Endothelial cell of umbilical vein (primary cell): ENCODE measurements around the gene CPED1. TPM values are rescaled to one million over a fixed set of nuclear protein-coding genes. Genes with fewer than 3 reads are reported as not detected.

Source experiments
- BruUV-seq: library from RNA; stranded (reverse); fragments of 400-500 nt; replicated peaks from 2 replicates; lab custom pipeline; 2021; lab: Mats Ljungman, UMichigan
- CTCF ChIA-PET: fragments of 300-600, 350-600 bp; sonication (Branson Sonifier 250); formaldehyde crosslinking; loops from one replicate; lab custom pipeline; 2021; ENCODE audit warnings: antibody characterized with exemption, inconsistent platforms; lab: Charles Lee
- POLR2A ChIA-PET: fragments of 300-600, 350-600 bp; sonication (Branson Sonifier 250); formaldehyde crosslinking; loops from one replicate; lab custom pipeline; 2021; ENCODE audit warnings: antibody characterized with exemption, inconsistent platforms; lab: Charles Lee
- DNase-seq: peaks from one replicate; pipeline ENCODE4 v3.0.0-alpha.2; 2011; ENCODE audit warnings: low read depth, low spot score
- FAIRE-seq: peaks from 2 replicates; lab custom pipeline; 2011; peaks lifted over from hg19 to GRCh38; lab: Jason Lieb, UNC
- H2AFZ ChIP-seq: 2 replicates; pipeline ENCODE4 v1.6.0; 2012; ENCODE audit warnings: low read depth, low read length, control low read depth, inconsistent platforms
- H3K27ac ChIP-seq: 2 replicates; pipeline ENCODE4 v1.5.1; 2011; ENCODE audit warnings: low read depth, mild to moderate bottlenecking, control low read depth, low read length, moderate library complexity; ENCODE audit not compliant: insufficient read depth
- H3K27me3 ChIP-seq, 2 experiments: 2 replicates each; pipeline versions ENCODE4 v1.6.0 to v1.6.1; 2011; ENCODE audit warnings: low read length in 2 of 2, mixed read lengths in 1 of 2; ENCODE audit not compliant: control insufficient read depth in 2 of 2, insufficient read depth in 2 of 2
- H3K36me3 ChIP-seq, 2 experiments: 2 replicates in 1 of 2; 3 replicates in 1 of 2; pipeline ENCODE4 v1.5.1; 2011; ENCODE audit warnings: low read length in 2 of 2, mild to moderate bottlenecking in 1 of 2, moderate library complexity in 1 of 2; ENCODE audit not compliant: control insufficient read depth in 2 of 2, insufficient read depth in 2 of 2; ENCODE audit errors: extremely low read depth in 1 of 2
- H3K4me1 ChIP-seq: 3 replicates; pipeline ENCODE4 v1.5.1; 2011; ENCODE audit warnings: mild to moderate bottlenecking, low read length; ENCODE audit not compliant: control insufficient read depth, insufficient read depth; ENCODE audit errors: extremely low read depth
- H3K4me2 ChIP-seq: 2 replicates; pipeline ENCODE4 v1.6.1; 2011; ENCODE audit warnings: low read length, control low read depth, mixed read lengths; ENCODE audit not compliant: insufficient read depth
- H3K4me3 ChIP-seq, 3 experiments: fragments of 200-600 bp in 1 of 3; sonication (generic), shearing (Covaris generic) in 1 of 3; replicated peaks in 1 of 3; 2 replicates each; pipeline ENCODE4 v1.5.1; 2011 to 2016; ENCODE audit warnings: control low read depth in 3 of 3, low read length in 3 of 3, mild to moderate bottlenecking in 2 of 3, inconsistent platforms in 1 of 3, low read depth in 1 of 3, moderate library complexity in 1 of 3; ENCODE audit not compliant: insufficient read depth in 1 of 3
- H3K79me2 ChIP-seq: 2 replicates; pipeline ENCODE4 v1.6.0; 2012; ENCODE audit warnings: low read length, inconsistent platforms; ENCODE audit not compliant: control insufficient read depth, insufficient read depth
- H3K9ac ChIP-seq: replicated peaks from 2 replicates; pipeline ENCODE3; 2011; ENCODE audit warnings: low read length, control low read depth; ENCODE audit not compliant: insufficient read depth; ENCODE audit errors: extremely low read depth
- H3K9me1 ChIP-seq: replicated peaks from 3 replicates; pipeline ENCODE4 v1.6.0; 2011; ENCODE audit warnings: mild to moderate bottlenecking, low read length; ENCODE audit not compliant: control insufficient read depth, insufficient read depth; ENCODE audit errors: extremely low read depth
- H3K9me3 ChIP-seq: replicated peaks from 2 replicates; pipeline ENCODE4 v1.5.1; 2012; ENCODE audit warnings: low read length, inconsistent platforms; ENCODE audit not compliant: control insufficient read depth, insufficient read depth
- H4K20me1 ChIP-seq: replicated peaks from 2 replicates; pipeline ENCODE3; 2011; ENCODE audit warnings: mild to moderate bottlenecking, low read length; ENCODE audit not compliant: control insufficient read depth, insufficient read depth; ENCODE audit errors: extremely low read depth
- EZH2 ChIP-seq: IDR thresholded peaks from 2 replicates; pipeline ENCODE4 v1.6.1; 2012; ENCODE audit warnings: borderline replicate concordance, low read depth, mild to moderate bottlenecking, moderate library complexity, low read length, inconsistent platforms; ENCODE audit not compliant: severe bottlenecking
- FOS ChIP-seq: IDR thresholded peaks from 2 replicates; pipeline ENCODE4 v1.6.1; 2011; ENCODE audit warnings: mild to moderate bottlenecking, low read length, moderate library complexity, borderline replicate concordance; ENCODE audit not compliant: insufficient read depth
- GATA2 ChIP-seq: IDR thresholded peaks from 2 replicates; pipeline ENCODE4 v1.7.0; 2011; ENCODE audit warnings: low read depth, mild to moderate bottlenecking, moderate library complexity, mixed read lengths, low read length; ENCODE audit not compliant: insufficient read length, insufficient read depth
- JUN ChIP-seq: IDR thresholded peaks from 2 replicates; pipeline ENCODE4 v1.6.1; 2011; ENCODE audit warnings: borderline replicate concordance, low read depth; ENCODE audit not compliant: insufficient read length, insufficient read depth
- MAX ChIP-seq: IDR thresholded peaks from 2 replicates; pipeline ENCODE4 v1.6.1; 2011; ENCODE audit not compliant: insufficient read depth, insufficient read length
- MYC ChIP-seq: IDR thresholded peaks from one replicate; pipeline ENCODE4 v1.6.1; 2011; ENCODE audit warnings: mild to moderate bottlenecking, low read depth, low read length
- POLR2A ChIP-seq: IDR thresholded peaks from 2 replicates; pipeline ENCODE4 v1.6.1; 2012; ENCODE audit warnings: low read depth, mild to moderate bottlenecking, control low read depth, low read length
- POLR2AphosphoS5 ChIP-seq: IDR thresholded peaks from 2 replicates; pipeline ENCODE4 v1.6.1; 2012; ENCODE audit warnings: low read depth, mild to moderate bottlenecking, control low read depth, low read length, moderate library complexity; ENCODE audit not compliant: insufficient read depth
- dilution Hi-C: fragments of 300-500 bp; cut with MboI; formaldehyde crosslinking; loops from one replicate; pipeline ENCODE4 v1.15.0; 2019; ENCODE audit warnings: low sequenced_read_pairs; ENCODE audit not compliant: extremely low pct_ligation_motif_present
- intact Hi-C: fragments of 100-400 bp; cut with micrococcal nuclease; formaldehyde crosslinking; loops from one replicate; pipeline ENCODE4 v1.10.0; 2022
- polyA plus RNA-seq, 4 experiments: library from polyadenylated mRNA; depleted of rRNA in 3 of 4; stranded (reverse) in 3 of 4; unstranded in 1 of 4; fragments of >200 nt; gene quantifications; 2 replicates each; pipeline versions ENCODE4 v1.2.1 to v1.2.3, GENCODE V29; 2011 to 2012; ENCODE audit warnings: missing spikeins in 1 of 4
- total RNA-seq: library from RNA; stranded (reverse); gene quantifications from 2 replicates; pipeline ENCODE4 v1.2.3, GENCODE V29; 2021
- TF ChIP-seq, protein P1 (sequence below), 2 donors: IDR thresholded peaks; 1 replicate in 1 of 2; 2 replicates in 1 of 2; pipeline ENCODE4 v1.5.1; 2011; ENCODE audit warnings: low read length in 2 of 2, mild to moderate bottlenecking in 2 of 2, moderate library complexity in 2 of 2, control low read depth in 1 of 2, inconsistent platforms in 1 of 2, low read depth in 1 of 2; ENCODE audit not compliant: insufficient read depth in 1 of 2; ENCODE audit errors: extremely low read depth in 1 of 2

The CPED1 gene
- total and polyA plus RNA-seq, 2 donors (not counting 3 experiments of a cell fraction or from before 2014, with no cell fraction given), result 0.22 to 3.0 TPM

- intact Hi-C loops (loop anchor here (10.0 kb wide), 1 partner anchor 585 kb away; no protein-coding TSS in a partner anchor), dilution Hi-C loops (no loop called here)
- FAIRE-seq, result no peak
- Histone ChIP-seq H3K36me3 (peaks cover 2 to 10% of the 10 kb centered on the region in 2 experiments), H4K20me1 (no peaks in the 10 kb centered on the region), H3K9me3 (no peaks in the 10 kb centered on the region), H3K4me2 (no peak overlapping the region), H3K27me3 (no peaks in the 10 kb centered on the region), H3K9me1 (no peaks in the 10 kb centered on the region), H3K27ac (no peak overlapping the region), H3K9ac (no peak overlapping the region), H2AFZ (no peak overlapping the region), H3K79me2 (peaks cover 7% of the 10 kb centered on the region), H3K4me3 (no peak overlapping the region), H3K4me1 (peaks cover 12% of the 10 kb centered on the region)
- TF ChIP-seq POLR2AphosphoS5, result no peak
- TF ChIP-seq JUN, result no peak
- TF ChIP-seq, protein P1, sequence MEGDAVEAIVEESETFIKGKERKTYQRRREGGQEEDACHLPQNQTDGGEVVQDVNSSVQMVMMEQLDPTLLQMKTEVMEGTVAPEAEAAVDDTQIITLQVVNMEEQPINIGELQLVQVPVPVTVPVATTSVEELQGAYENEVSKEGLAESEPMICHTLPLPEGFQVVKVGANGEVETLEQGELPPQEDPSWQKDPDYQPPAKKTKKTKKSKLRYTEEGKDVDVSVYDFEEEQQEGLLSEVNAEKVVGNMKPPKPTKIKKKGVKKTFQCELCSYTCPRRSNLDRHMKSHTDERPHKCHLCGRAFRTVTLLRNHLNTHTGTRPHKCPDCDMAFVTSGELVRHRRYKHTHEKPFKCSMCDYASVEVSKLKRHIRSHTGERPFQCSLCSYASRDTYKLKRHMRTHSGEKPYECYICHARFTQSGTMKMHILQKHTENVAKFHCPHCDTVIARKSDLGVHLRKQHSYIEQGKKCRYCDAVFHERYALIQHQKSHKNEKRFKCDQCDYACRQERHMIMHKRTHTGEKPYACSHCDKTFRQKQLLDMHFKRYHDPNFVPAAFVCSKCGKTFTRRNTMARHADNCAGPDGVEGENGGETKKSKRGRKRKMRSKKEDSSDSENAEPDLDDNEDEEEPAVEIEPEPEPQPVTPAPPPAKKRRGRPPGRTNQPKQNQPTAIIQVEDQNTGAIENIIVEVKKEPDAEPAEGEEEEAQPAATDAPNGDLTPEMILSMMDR (IDR thresholded peaks at IDR 0.05; ENCODE audit: extremely low read depth in 1 of 2, insufficient read depth in 1 of 2, low read depth in 1 of 2, low read length in 2 of 2), result no peak
- TF ChIP-seq MYC, result no peak
- no peak for TF ChIP-seq EZH2
- TF ChIP-seq POLR2A, result no peak
- no peak for TF ChIP-seq FOS
- TF ChIP-seq MAX, result no peak
- TF ChIP-seq GATA2, result no peak
- POLR2A ChIA-PET, result no interaction called here
- BruUV-seq, result no TSS peak
- no peak for DNase-seq
- CTCF ChIA-PET, result interaction anchor here (0.6 to 1.0 kb wide), 2 partner anchors 8 to 9 kb away, joined by 3 read pairs; partner anchors contain the start of gene ING3
Measured at GRCh38 chr7:120959929-120960484, 28.5 kb upstream of the CPED1 start.
